Stomach (tissue), 9 donors: ENCODE data around the gene SLAMF1. TPM values are rescaled to one million over a fixed set of nuclear protein-coding genes. Genes with fewer than 3 reads are reported as not detected.
A peak's percentile ranks its signal among the peaks of the same experiment; 100 is the strongest.
"Not testable (repeated sequence)": the region's sequence is repeated elsewhere in the genome, so short reads cannot be mapped to it uniquely, and the experiment has no call there.

Source experiments
- DNase-seq, 2 donors: peaks; one replicate each; pipeline versions ENCODE4 v3.0.0 to v3.0.0-alpha.2; 2013 to 2019
- H3K27ac ChIP-seq, 5 donors: fragments of 200-600 bp in 4 of 5; sonication (generic) in 4 of 5; one replicate each; pipeline ENCODE4 v1.5.1; 2013 to 2019; ENCODE audit warnings: mild to moderate bottlenecking in 1 of 5, moderate library complexity in 1 of 5
- H3K27me3 ChIP-seq, 3 donors: fragments of 200-600 bp; sonication (generic); one replicate each; pipeline ENCODE4 v1.5.1; 2017 to 2019; ENCODE audit warnings: mixed run types in 1 of 3
- H3K36me3 ChIP-seq, 4 donors: fragments of 200-600 bp; sonication (generic); 1 replicate in 3 of 4; 2 replicates in 1 of 4; pipeline ENCODE4 v1.5.1; 2016 to 2019
- H3K4me1 ChIP-seq, 4 donors: fragments of 200-600 bp; sonication (generic); one replicate each; pipeline ENCODE4 v1.5.1; 2016 to 2019
- H3K4me3 ChIP-seq, 4 donors: fragments of 200-600 bp; sonication (generic) in 3 of 4; one replicate each; pipeline ENCODE4 v1.5.1; 2016 to 2019; ENCODE audit warnings: mild to moderate bottlenecking in 1 of 4
- H3K9me3 ChIP-seq, 4 donors: fragments of 200-600 bp; sonication (generic); one replicate each; pipeline ENCODE4 v1.5.1; 2016 to 2019
- CTCF ChIP-seq, 7 experiments: fragments of 450-650 bp in 4 of 7; fragments of 200-600 bp in 3 of 7; sonication (generic) in 3 of 7; IDR thresholded peaks; one replicate each; pipeline ENCODE4 v1.5.1; 2016 to 2019; ENCODE audit warnings: antibody characterized with exemption in 7 of 7, control low read depth in 2 of 7, mild to moderate bottlenecking in 1 of 7
- EP300 ChIP-seq: sonication (generic); formaldehyde crosslinking; IDR thresholded peaks from one replicate; pipeline ENCODE4 v1.6.1; 2017; ENCODE audit warnings: antibody characterized with exemption
- POLR2A ChIP-seq, 4 donors: fragments of 450-650 bp; IDR thresholded peaks; one replicate each; pipeline ENCODE4 v1.6.1; 2016; ENCODE audit warnings: antibody characterized with exemption in 4 of 4, control low read depth in 2 of 4, mild to moderate bottlenecking in 1 of 4, moderate library complexity in 1 of 4
- POLR2AphosphoS5 ChIP-seq, 3 donors: sonication (generic); formaldehyde crosslinking; IDR thresholded peaks; one replicate each; pipeline ENCODE4 v1.6.1; 2016; ENCODE audit warnings: antibody characterized with exemption in 3 of 3
- whole genome bisulfite sequencing, 5 donors: extraction: QIAGEN DNeasy Blood & Tissue Kit in 3 of 5; methylation state at CpG; one replicate each; pipeline versions ENCODE4 v1.1.5 to v1.1.7; 2013 to 2018; 5-methylcytosine and 5-hydroxymethylcytosine counted together
- intact Hi-C: fragments of 100-400 bp; cut with DNase I; formaldehyde crosslinking; loops from one replicate; pipeline ENCODE4 v1.15.1; 2023; ENCODE audit warnings: low total_unique reads
- polyA plus RNA-seq, 3 donors: library from polyadenylated mRNA; stranded (reverse); fragments of 200-250 nt; gene quantifications; one replicate each; pipeline ENCODE4 v1.2.3, GENCODE V29; 2013
- total RNA-seq, 5 donors: library from RNA; depleted of rRNA; stranded (reverse); fragments of >200 nt; gene quantifications; one replicate each; pipeline versions ENCODE4 v1.1.0 to v1.2.3, GENCODE V29; 2014 to 2016
- donor health status: healthy with polysubstance abuse.
- donor health status: Bipolar disorder and iron deficiency.
- donor health status: healthy.

SLAMF1 gene
- total and polyA plus RNA-seq, 8 donors, result 0.12 to 4.1 (median 0.92) TPM; not detected in 3

- not testable (repeated sequence) for H3K27ac ChIP-seq
- 35 to 44% (median 43%) methylated on average over 8 of the region's 8 CpGs for WGBS, 5 donors
- DNase-seq, result peak in 1 of 2 donors; percentile 65
Measured at GRCh38 chr1:160652065-160652641, 5.3 kb upstream of the SLAMF1 start.

GRCh38 chr1:160651433-160652064, 4.7 kb upstream of the SLAMF1 start:
- WGBS, 5 donors, result 6 to 25% (median 14%) methylated on average over 1 of the region's 1 CpG
- H3K4me3 ChIP-seq, result no peak overlapping the region
- no peak for TF ChIP-seq CTCF (IDR thresholded peaks at IDR 0.05)
- no peak for TF ChIP-seq EP300
- TF ChIP-seq POLR2AphosphoS5 (IDR thresholded peaks at IDR 0.05), result no peak
- TF ChIP-seq POLR2A (IDR thresholded peaks at IDR 0.05), result no peak
- H3K9me3 ChIP-seq, result no peaks in the 10 kb centered on the region
- no peak overlapping the region for H3K27ac ChIP-seq
- intact Hi-C loops, result no loop called here
- peaks cover 0 to 5% (median 0%) of the 10 kb centered on the region in 4 donors for H3K4me1 ChIP-seq
- no peaks in the 10 kb centered on the region for H3K27me3 ChIP-seq
- H3K36me3 ChIP-seq, result no peaks in the 10 kb centered on the region
- DNase-seq, result no peak

More at GRCh38 chr1:160652065-160652641, 5.3 kb upstream of the SLAMF1 start:
- H3K27me3 ChIP-seq, H3K4me3 ChIP-seq, H3K4me1 ChIP-seq, H3K9me3 ChIP-seq, H3K36me3 ChIP-seq, intact Hi-C loops: not testable (repeated sequence)
- peak in 1 of 3 donors; percentile 5 for TF ChIP-seq POLR2AphosphoS5 (IDR thresholded peaks at IDR 0.05)

- no peaks in the 10 kb centered on the region for H3K27me3 ChIP-seq
- no peaks in the 10 kb centered on the region for H3K9me3 ChIP-seq
- peaks cover 0 to 11% (median 0%) of the 10 kb centered on the region in 4 donors for H3K4me1 ChIP-seq
- peak overlapping the region; percentile 8 to 34 (median 26) for H3K4me3 ChIP-seq
- no peak for DNase-seq
- peak overlapping the region in 3 of 5 donors; percentile 36 to 65 (median 43) for H3K27ac ChIP-seq
- TF ChIP-seq CTCF (IDR thresholded peaks at IDR 0.05), result no peak
- no peak for TF ChIP-seq POLR2A (IDR thresholded peaks at IDR 0.05)
- no peak for TF ChIP-seq EP300
- no peak for TF ChIP-seq POLR2AphosphoS5 (IDR thresholded peaks at IDR 0.05)
- no peaks in the 10 kb centered on the region for H3K36me3 ChIP-seq
- WGBS, 5 donors, result 68 to 86% (median 82%) methylated on average over 3 of the region's 3 CpGs
- intact Hi-C loops, result no loop called here
Measured at GRCh38 chr1:160647329-160647720, 481 bp upstream of the SLAMF1 start.

- no peaks in the 10 kb centered on the region for H3K27me3 ChIP-seq
- H3K27ac ChIP-seq, result peak overlapping the region in 4 of 5 donors; percentile 6 to 65 (median 40)
- intact Hi-C loops, result no loop called here
- no peaks in the 10 kb centered on the region for H3K36me3 ChIP-seq
- 32 to 73% (median 58%) methylated on average over 1 of the region's 1 CpG for WGBS, 5 donors
- no peak for DNase-seq
- H3K4me1 ChIP-seq, result peaks cover 0 to 6% (median 0%) of the 10 kb centered on the region in 4 donors
- no peaks in the 10 kb centered on the region for H3K9me3 ChIP-seq
- no peak for TF ChIP-seq POLR2A (IDR thresholded peaks at IDR 0.05)
- TF ChIP-seq EP300, result no peak
- TF ChIP-seq CTCF (IDR thresholded peaks at IDR 0.05), result no peak
- TF ChIP-seq POLR2AphosphoS5 (IDR thresholded peaks at IDR 0.05), result no peak
- H3K4me3 ChIP-seq, result peak overlapping the region; percentile 8 to 34 (median 26)
Measured at GRCh38 chr1:160646180-160646579, 664 bp downstream of the SLAMF1 start.
